H1 (cell line): ENCODE measurements around the gene CEP57L1. TPM values are rescaled to one million over a fixed set of nuclear protein-coding genes. Genes with fewer than 3 reads are reported as not detected.

ENCODE experiments used
- CTCF ChIA-PET: fragments of 300-600 bp; sonication (Branson Sonifier 250); formaldehyde crosslinking; loops from one replicate; lab custom pipeline; 2021; ENCODE audit not compliant: partially characterized antibody; lab: Charles Lee
- POLR2A ChIA-PET: fragments of 300-600 bp; sonication (Branson Sonifier 250); formaldehyde crosslinking; loops from one replicate; lab custom pipeline; 2021; ENCODE audit warnings: inconsistent platforms; ENCODE audit not compliant: partially characterized antibody; lab: Charles Lee
- DNase-seq, 2 experiments: peaks; one replicate each; pipeline versions ENCODE4 v3.0.0 to v3.0.0-alpha.2; 2010 to 2022; ENCODE audit warnings: low spot score in 2 of 2, low read depth in 1 of 2, mixed read lengths in 1 of 2
- FAIRE-seq: peaks from 2 replicates; lab custom pipeline; 2011; peaks lifted over from hg19 to GRCh38; lab: Jason Lieb, UNC
- H2AFZ ChIP-seq: 2 replicates; pipeline ENCODE4 v1.8.1; 2012; ENCODE audit warnings: low read length, inconsistent platforms
- H2AK5ac ChIP-seq: 2 replicates; pipeline ENCODE4 v1.6.1; 2013; ENCODE audit warnings: low read depth, low read length
- H2BK120ac ChIP-seq: replicated peaks from 2 replicates; pipeline ENCODE3; 2013; ENCODE audit warnings: low read depth, low read length, inconsistent platforms
- H2BK12ac ChIP-seq: 2 replicates; pipeline ENCODE4 v1.6.1; 2013; ENCODE audit warnings: low read depth, low read length
- H2BK15ac ChIP-seq: 2 replicates; pipeline ENCODE4 v1.6.1; 2013; ENCODE audit warnings: low read length
- H2BK20ac ChIP-seq: 2 replicates; pipeline ENCODE4 v1.6.1; 2013; ENCODE audit warnings: low read length
- H2BK5ac ChIP-seq: 2 replicates; pipeline ENCODE4 v1.6.1; 2013; ENCODE audit warnings: low read depth, low read length
- H3K14ac ChIP-seq: 2 replicates; pipeline ENCODE4 v1.6.1; 2013; ENCODE audit warnings: inconsistent platforms; ENCODE audit not compliant: insufficient read length
- H3K18ac ChIP-seq: 2 replicates; pipeline ENCODE4 v1.6.1; 2013; ENCODE audit warnings: low read length; ENCODE audit errors: extremely low read depth
- H3K23ac ChIP-seq: 2 replicates; pipeline ENCODE4 v1.6.1; 2013; ENCODE audit warnings: inconsistent platforms; ENCODE audit not compliant: insufficient read length
- H3K23me2 ChIP-seq: 2 replicates; pipeline ENCODE4 v1.6.1; 2013; ENCODE audit warnings: low read depth, low read length
- H3K27ac ChIP-seq: 2 replicates; pipeline ENCODE4 v1.6.1; 2011; ENCODE audit warnings: low read depth, low read length, inconsistent platforms
- H3K27me3 ChIP-seq, 4 experiments: replicated peaks in 1 of 4; 1 replicate in 1 of 4; 2 replicates in 3 of 4; pipeline versions ENCODE4 v1.6.1 to v1.8.1; 2011 to 2013; ENCODE audit warnings: low read length in 3 of 4, mild to moderate bottlenecking in 3 of 4, inconsistent platforms in 2 of 4, mixed read lengths in 2 of 4, moderate library complexity in 1 of 4; ENCODE audit not compliant: control insufficient read depth in 3 of 4, insufficient read depth in 3 of 4; ENCODE audit errors: extremely low read depth in 1 of 4
- H3K36me3 ChIP-seq, 4 experiments: 2 replicates each; pipeline versions ENCODE4 v1.6.1 to v1.8.1; 2011 to 2013; ENCODE audit warnings: mild to moderate bottlenecking in 4 of 4, low read length in 3 of 4, moderate library complexity in 2 of 4, control low read depth in 1 of 4, inconsistent platforms in 1 of 4; ENCODE audit not compliant: insufficient read depth in 4 of 4, control insufficient read depth in 2 of 4
- H3K4ac ChIP-seq: replicated peaks from 2 replicates; pipeline ENCODE3; 2013; ENCODE audit warnings: low read length, low read depth, mixed read lengths, inconsistent platforms; ENCODE audit not compliant: insufficient read length
- H3K4me1 ChIP-seq, 4 experiments: replicated peaks in 1 of 4; 1 replicate in 1 of 4; 2 replicates in 3 of 4; pipeline versions ENCODE4 v1.6.1 to v1.8.1; 2011 to 2013; ENCODE audit warnings: low read length in 3 of 4, inconsistent platforms in 2 of 4, mixed read lengths in 1 of 4; ENCODE audit not compliant: insufficient read depth in 4 of 4, control insufficient read depth in 3 of 4
- H3K4me2 ChIP-seq, 2 experiments: 2 replicates each; pipeline versions ENCODE4 v1.6.1 to v1.8.1; 2011 to 2013; ENCODE audit warnings: low read depth in 2 of 2, low read length in 2 of 2, control low read depth in 1 of 2, inconsistent platforms in 1 of 2, mild to moderate bottlenecking in 1 of 2; ENCODE audit not compliant: insufficient read depth in 1 of 2
- H3K4me3 ChIP-seq, 4 experiments: fragments of 200-600, 300-600 bp in 1 of 4; sonication (generic), shearing (Covaris generic), sonication (Bioruptor Twin) in 1 of 4; 2 replicates each; pipeline versions ENCODE4 v1.5.1 to v1.8.1; 2011 to 2016; ENCODE audit warnings: low read length in 4 of 4, low read depth in 3 of 4, control low read depth in 2 of 4, inconsistent platforms in 2 of 4, mild to moderate bottlenecking in 2 of 4, mixed read lengths in 1 of 4, moderate library complexity in 1 of 4; ENCODE audit not compliant: insufficient read depth in 2 of 4; ENCODE audit errors: extremely low read depth in 1 of 4
- H3K56ac ChIP-seq: replicated peaks from 2 replicates; pipeline ENCODE3; 2013; ENCODE audit warnings: low read depth, mild to moderate bottlenecking, mixed read lengths, low read length, inconsistent platforms; ENCODE audit not compliant: insufficient read length
- H3K79me1 ChIP-seq: 2 replicates; pipeline ENCODE4 v1.6.1; 2013; ENCODE audit warnings: low read depth, low read length, control low read depth
- H3K79me2 ChIP-seq, 2 experiments: 2 replicates each; pipeline versions ENCODE4 v1.6.1 to v1.8.1; 2012 to 2013; ENCODE audit warnings: low read length in 2 of 2, mild to moderate bottlenecking in 2 of 2, inconsistent platforms in 1 of 2; ENCODE audit not compliant: insufficient read depth in 2 of 2, control insufficient read depth in 1 of 2
- H3K9ac ChIP-seq, 4 experiments: replicated peaks in 1 of 4; 1 replicate in 1 of 4; 2 replicates in 3 of 4; pipeline versions ENCODE4 v1.6.1 to v1.8.1; 2011 to 2013; ENCODE audit warnings: low read depth in 3 of 4, low read length in 3 of 4, control low read depth in 2 of 4, mild to moderate bottlenecking in 2 of 4, moderate library complexity in 2 of 4, inconsistent platforms in 1 of 4; ENCODE audit errors: extremely low read depth in 1 of 4
- H3K9me3 ChIP-seq, 2 experiments: 2 replicates each; pipeline versions ENCODE4 v1.6.1 to v1.8.1; 2012 to 2013; ENCODE audit warnings: mild to moderate bottlenecking in 2 of 2, moderate library complexity in 2 of 2, control low read depth in 1 of 2, inconsistent platforms in 1 of 2, low read depth in 1 of 2, low read length in 1 of 2, mixed read lengths in 1 of 2; ENCODE audit not compliant: insufficient read depth in 2 of 2
- H4K20me1 ChIP-seq, 2 experiments: replicated peaks in 1 of 2; 2 replicates each; pipeline versions ENCODE3 to v1.8.1; 2011 to 2013; ENCODE audit warnings: inconsistent platforms in 2 of 2, low read length in 2 of 2, mild to moderate bottlenecking in 1 of 2; ENCODE audit not compliant: insufficient read depth in 2 of 2, control insufficient read depth in 1 of 2
- H4K5ac ChIP-seq: 2 replicates; pipeline ENCODE4 v1.6.1; 2013; ENCODE audit warnings: low read length, low read depth, mixed read lengths, inconsistent platforms; ENCODE audit not compliant: insufficient read length
- H4K8ac ChIP-seq: 2 replicates; pipeline ENCODE4 v1.8.0; 2013; ENCODE audit warnings: mild to moderate bottlenecking, moderate library complexity, low read length, inconsistent platforms; ENCODE audit not compliant: insufficient read depth; ENCODE audit errors: extremely low read depth
- H4K91ac ChIP-seq: replicated peaks from 2 replicates; pipeline ENCODE3; 2013; ENCODE audit warnings: low read length, mixed read lengths, inconsistent platforms; ENCODE audit not compliant: insufficient read length
- BCL11A ChIP-seq, 2 experiments: IDR thresholded peaks; one replicate each; pipeline ENCODE4 v1.6.1; 2011; ENCODE audit warnings: low read depth in 2 of 2, low read length in 2 of 2, mild to moderate bottlenecking in 2 of 2
- CBX5 ChIP-seq: fragments of 300-800, 300-1000 bp; sonication (generic); IDR thresholded peaks from 2 replicates; pipeline ENCODE4 v1.7.1; 2016; ENCODE audit warnings: antibody characterized with exemption, low read length, low read depth
- FOSL1 ChIP-seq: IDR thresholded peaks from 2 replicates; pipeline ENCODE4 v1.6.1; 2011; ENCODE audit warnings: mild to moderate bottlenecking, low read depth, low read length, moderate library complexity; ENCODE audit not compliant: insufficient read depth
- GTF2F1 ChIP-seq: IDR thresholded peaks from 2 replicates; pipeline ENCODE4 v1.6.1; 2012; ENCODE audit warnings: low read depth, low read length, improper control_type of control experiment, borderline replicate concordance
- JUN ChIP-seq: IDR thresholded peaks from 2 replicates; pipeline ENCODE4 v1.6.1; 2011; ENCODE audit warnings: low read depth, mild to moderate bottlenecking, improper control_type of control experiment, low read length
- KDM1A ChIP-seq: fragments of 200-600, 300-600 bp; sonication (generic); IDR thresholded peaks from 2 replicates; pipeline ENCODE4 v1.7.1; 2016; ENCODE audit warnings: mild to moderate bottlenecking, low read length, borderline replicate concordance
- NRF1 ChIP-seq: IDR thresholded peaks from 2 replicates; pipeline ENCODE4 v1.6.1; 2011; ENCODE audit warnings: mild to moderate bottlenecking, low read depth, low read length, improper control_type of control experiment
- POLR2A ChIP-seq, 2 experiments: IDR thresholded peaks; 1 replicate in 1 of 2; 2 replicates in 1 of 2; pipeline ENCODE4 v1.6.1; 2011; ENCODE audit warnings: low read depth in 2 of 2, low read length in 2 of 2, mild to moderate bottlenecking in 2 of 2; ENCODE audit errors: control extremely low read depth in 1 of 2
- POLR2AphosphoS5 ChIP-seq: IDR thresholded peaks from 2 replicates; pipeline ENCODE4 v1.6.1; 2011; ENCODE audit warnings: low read depth, low read length
- POU5F1 ChIP-seq: IDR thresholded peaks from 2 replicates; pipeline ENCODE4 v1.6.1; 2011; ENCODE audit warnings: low read depth, mild to moderate bottlenecking, low read length, moderate library complexity
- RNF2 ChIP-seq: fragments of 200-900, 300-1000 bp; sonication (generic); IDR thresholded peaks from 2 replicates; pipeline ENCODE4 v1.7.1; 2016; ENCODE audit warnings: borderline replicate concordance, low read depth, mild to moderate bottlenecking, antibody characterized with exemption, low read length; ENCODE audit not compliant: poor library complexity, severe bottlenecking; ENCODE audit errors: missing control alignments
- SIRT6 ChIP-seq: IDR thresholded peaks from one replicate; pipeline ENCODE4 v1.7.1; 2012; ENCODE audit warnings: low read length, inconsistent platforms
- TAF7 ChIP-seq: optimal IDR thresholded peaks from 2 replicates; pipeline ENCODE3; 2011; ENCODE audit warnings: low read depth, mild to moderate bottlenecking, inconsistent platforms, low read length, moderate library complexity, borderline replicate concordance
- polyA plus RNA-seq, 7 experiments: library from polyadenylated mRNA; depleted of rRNA in 3 of 7; stranded (reverse) in 5 of 7; unstranded in 2 of 7; fragments of >200 nt in 5 of 7; fragments of 200-250 nt in 2 of 7; gene quantifications; 1 replicate in 5 of 7; 2 replicates in 1 of 7; 4 replicates in 1 of 7; pipeline versions ENCODE4 v1.2.1 to v1.2.3, GENCODE V29; 2011 to 2013; ENCODE audit warnings: missing spikeins in 2 of 7, mixed read lengths in 2 of 7
- total RNA-seq: library from RNA; stranded (reverse); fragmentation: NEBNext Ultra II Directional; extraction: Animal tissue kit (Norgen Biotek cat#: 25700); gene quantifications from 2 replicates; pipeline ENCODE4 v1.2.1, GENCODE V29; 2021

CEP57L1 gene
- total and polyA plus RNA-seq, 2 of the 8 experiments (the other 6 are each of a cell fraction or from before 2014, with no cell fraction given), result 3.6 to 11.5 TPM

DNA sequence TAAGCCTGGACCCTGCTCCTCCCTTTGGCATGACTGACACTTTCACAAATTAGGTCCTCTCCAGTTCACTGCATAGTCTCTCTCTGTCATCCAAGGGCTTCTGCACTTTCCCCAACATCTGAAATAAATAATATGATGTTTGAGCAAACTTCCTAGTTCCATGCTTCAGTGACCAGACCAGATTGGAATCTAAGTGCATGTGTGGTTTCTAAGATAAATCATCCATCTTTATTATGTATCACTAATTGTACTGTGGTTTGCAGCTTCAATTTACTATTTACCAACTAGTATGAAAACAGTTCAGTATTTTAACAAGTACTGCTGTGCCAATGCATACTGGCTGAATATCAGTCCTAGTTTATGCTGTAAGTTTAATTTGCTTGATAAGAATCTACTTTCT lies 19.4 kb upstream of the CEP57L1 start:
- no peaks in the 10 kb centered on the region for H3K36me3 ChIP-seq
- TF ChIP-seq SIRT6, result no peak
- TF ChIP-seq TAF7, result no peak
- TF ChIP-seq RNF2, result no peak
- no peak for TF ChIP-seq FOSL1
- no peak for TF ChIP-seq POLR2A (IDR thresholded peaks at IDR 0.05; ENCODE audit: control extremely low read depth in 1 of 2, low read depth in 2 of 2, low read length in 2 of 2)
- no peak for TF ChIP-seq GTF2F1
- TF ChIP-seq KDM1A, result no peak
- no peak for TF ChIP-seq BCL11A (IDR thresholded peaks at IDR 0.05; ENCODE audit: low read depth in 2 of 2, low read length in 2 of 2)
- no peak for TF ChIP-seq CBX5
- TF ChIP-seq NRF1, result no peak
- no peak for TF ChIP-seq POLR2AphosphoS5
- no peak for TF ChIP-seq JUN
- TF ChIP-seq POU5F1, result no peak

More for the DNA sequence above, 19.4 kb upstream of the CEP57L1 start:
- Histone ChIP-seq H3K79me1 (no peaks in the 10 kb centered on the region), H2BK15ac (no peak overlapping the region), H3K23me2 (no peaks in the 10 kb centered on the region), H3K56ac (no peak overlapping the region), H3K27ac (no peak overlapping the region), H3K4me3 (no peak overlapping the region), H2BK20ac (no peak overlapping the region), H2AK5ac (no peak overlapping the region), H3K23ac (no peak overlapping the region), H3K9ac (no peak overlapping the region), H3K9me3 (no peaks in the 10 kb centered on the region), H3K4me1 (no peaks in the 10 kb centered on the region), H2BK5ac (no peak overlapping the region), H3K14ac (no peak overlapping the region), H4K5ac (no peak overlapping the region), H2BK120ac (no peak overlapping the region), H3K18ac (no peak overlapping the region), H4K91ac (no peak overlapping the region), H3K27me3 (no peaks in the 10 kb centered on the region), H2BK12ac (no peak overlapping the region), H4K20me1 (no peaks in the 10 kb centered on the region), H3K4ac (no peak overlapping the region), H3K4me2 (no peak overlapping the region), H3K79me2 (no peaks in the 10 kb centered on the region), H2AFZ (no peak overlapping the region), H4K8ac (no peak overlapping the region)
- no peak for DNase-seq
- FAIRE-seq, result no peak
- ChIA-PET CTCF (interaction anchor here (0.8 to 6.0 kb wide), 6 partner anchors 8 to 534 kb away, joined by 3 to 64 read pairs (median 4); partner anchors contain the start of gene SESN1), POLR2A (interaction anchor here (0.6 kb wide), 1 partner anchor 156 kb away, joined by 3 read pairs; no protein-coding TSS in a partner anchor)
